A673 (cell line): ENCODE data around the gene RHOG. TPM values are rescaled to one million over a fixed set of nuclear protein-coding genes. Genes with fewer than 3 reads are reported as not detected.
"Not testable (repeated sequence)": the region's sequence is repeated elsewhere in the genome, so short reads cannot be mapped to it uniquely, and the experiment has no call there.

Source experiments
- BruUV-seq: library from RNA; stranded (reverse); fragments of 400-500 nt; replicated peaks from 2 replicates; lab custom pipeline; 2021; lab: Mats Ljungman, UMichigan
- CTCF ChIA-PET: fragments of 300-600 bp; sonication (Branson Sonifier 250); formaldehyde crosslinking; loops from one replicate; lab custom pipeline; 2022; ENCODE audit warnings: antibody characterized with exemption; lab: Charles Lee
- POLR2A ChIA-PET: fragments of 300-600 bp; sonication (Branson Sonifier 250); formaldehyde crosslinking; loops from one replicate; lab custom pipeline; 2022; ENCODE audit warnings: antibody characterized with exemption; ENCODE audit not compliant: low non-redundant PET; lab: Charles Lee
- DNase-seq: peaks from one replicate; pipeline ENCODE4 v3.0.0-alpha.2; 2015; ENCODE audit warnings: low spot score
- H3K27ac ChIP-seq: fragments of 200-600 bp; sonication (generic); 2 replicates; pipeline ENCODE4 v1.5.1; 2016; ENCODE audit warnings: mixed run types, low read depth, mild to moderate bottlenecking, mixed read lengths, antibody characterized with exemption, low read length; ENCODE audit not compliant: poor library complexity, severe bottlenecking
- H3K27me3 ChIP-seq: fragments of 200-600 bp; sonication (generic); replicated peaks from 2 replicates; pipeline ENCODE4 v1.6.1; 2017; ENCODE audit warnings: mixed run types, low read depth, mild to moderate bottlenecking, mixed read lengths, antibody characterized with exemption, low read length; ENCODE audit not compliant: insufficient read depth, poor library complexity
- H3K36me3 ChIP-seq: fragments of 200-600 bp; sonication (generic); 2 replicates; pipeline ENCODE4 v1.6.1; 2016; ENCODE audit warnings: mixed run types, mild to moderate bottlenecking, mixed read lengths, antibody characterized with exemption, low read length; ENCODE audit not compliant: insufficient read depth, poor library complexity, severe bottlenecking
- H3K4me1 ChIP-seq: fragments of 200-600 bp; sonication (generic); 2 replicates; pipeline ENCODE4 v1.6.1; 2017; ENCODE audit warnings: mixed run types, mild to moderate bottlenecking, mixed read lengths, antibody characterized with exemption, low read length; ENCODE audit not compliant: insufficient read depth, poor library complexity, severe bottlenecking
- H3K4me3 ChIP-seq: fragments of 200-600 bp; sonication (generic); 2 replicates; pipeline ENCODE4 v1.5.1; 2016; ENCODE audit warnings: low read depth, mixed run types, mild to moderate bottlenecking, mixed read lengths, low read length; ENCODE audit not compliant: poor library complexity, severe bottlenecking
- H3K9me3 ChIP-seq: fragments of 200-600 bp; sonication (generic); 2 replicates; pipeline ENCODE4 v1.6.1; 2016; ENCODE audit warnings: mixed run types, low read depth, mild to moderate bottlenecking, mixed read lengths, antibody characterized with exemption, low read length; ENCODE audit not compliant: poor library complexity, severe bottlenecking
- EZH2 ChIP-seq: fragments of 200-600 bp; sonication (generic); IDR thresholded peaks from 2 replicates; pipeline ENCODE4 v1.6.1; 2017; ENCODE audit warnings: borderline replicate concordance, low read depth, mild to moderate bottlenecking, mixed read lengths, antibody characterized with exemption, low read length; ENCODE audit not compliant: poor library complexity, severe bottlenecking
- intact Hi-C: fragments of 100-400 bp; cut with micrococcal nuclease; formaldehyde crosslinking; loops from one replicate; pipeline ENCODE4 v1.10.0; 2022; ENCODE audit not compliant: unreplicated experiment
- total RNA-seq: library from RNA; stranded (reverse); gene quantifications from 2 replicates; pipeline ENCODE4 v1.2.3, GENCODE V29; 2021
- TF ChIP-seq, protein P1 (sequence below): fragments of 300-800, 200-600 bp; sonication (generic); conservative IDR thresholded peaks from 2 replicates; pipeline ENCODE4 v1.5.1; 2017; ENCODE audit warnings: low read depth, mild to moderate bottlenecking, antibody characterized with exemption, low read length, moderate library complexity, mixed read lengths

RHOG gene
- total RNA-seq, 1 experiment from 2014 or later, result 33.9 TPM

DNA sequence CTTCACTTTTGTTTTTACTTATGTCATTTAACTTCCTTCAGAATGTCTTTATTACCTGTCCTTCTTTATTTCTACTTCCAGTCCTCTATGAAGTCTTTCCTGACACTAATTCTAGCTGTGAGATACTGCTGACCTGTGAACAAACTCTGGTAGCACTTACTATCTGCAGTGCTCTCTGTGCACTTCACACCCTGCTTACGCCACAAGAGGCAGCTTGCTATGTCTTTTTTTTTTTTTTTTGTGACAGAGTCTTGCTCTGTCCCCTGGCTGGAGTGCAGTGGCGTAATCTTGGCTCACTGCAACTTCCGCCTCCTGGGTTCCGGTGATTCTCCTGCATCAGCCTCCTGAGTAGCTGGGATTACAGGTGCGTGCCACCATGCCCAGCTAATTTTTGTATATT lies 25.4 kb upstream of the RHOG start:
- H3K4me1 ChIP-seq, result no peaks in the 10 kb centered on the region
- no TSS peak for BruUV-seq
- H3K27ac ChIP-seq, result no peak overlapping the region
- intact Hi-C loops, result no loop called here
- no peak overlapping the region for H3K4me3 ChIP-seq
- POLR2A ChIA-PET, result no interaction called here
- no peak for DNase-seq
- no peaks in the 10 kb centered on the region for H3K36me3 ChIP-seq
- no peaks in the 10 kb centered on the region for H3K27me3 ChIP-seq
- CTCF ChIA-PET, result interaction anchor here (1.2 kb wide), 1 partner anchor 11 kb away, joined by 6 read pairs; the partner anchor contains the start of gene STIM1
- TF ChIP-seq, protein P1, sequence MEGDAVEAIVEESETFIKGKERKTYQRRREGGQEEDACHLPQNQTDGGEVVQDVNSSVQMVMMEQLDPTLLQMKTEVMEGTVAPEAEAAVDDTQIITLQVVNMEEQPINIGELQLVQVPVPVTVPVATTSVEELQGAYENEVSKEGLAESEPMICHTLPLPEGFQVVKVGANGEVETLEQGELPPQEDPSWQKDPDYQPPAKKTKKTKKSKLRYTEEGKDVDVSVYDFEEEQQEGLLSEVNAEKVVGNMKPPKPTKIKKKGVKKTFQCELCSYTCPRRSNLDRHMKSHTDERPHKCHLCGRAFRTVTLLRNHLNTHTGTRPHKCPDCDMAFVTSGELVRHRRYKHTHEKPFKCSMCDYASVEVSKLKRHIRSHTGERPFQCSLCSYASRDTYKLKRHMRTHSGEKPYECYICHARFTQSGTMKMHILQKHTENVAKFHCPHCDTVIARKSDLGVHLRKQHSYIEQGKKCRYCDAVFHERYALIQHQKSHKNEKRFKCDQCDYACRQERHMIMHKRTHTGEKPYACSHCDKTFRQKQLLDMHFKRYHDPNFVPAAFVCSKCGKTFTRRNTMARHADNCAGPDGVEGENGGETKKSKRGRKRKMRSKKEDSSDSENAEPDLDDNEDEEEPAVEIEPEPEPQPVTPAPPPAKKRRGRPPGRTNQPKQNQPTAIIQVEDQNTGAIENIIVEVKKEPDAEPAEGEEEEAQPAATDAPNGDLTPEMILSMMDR, result no peak
- TF ChIP-seq EZH2, result no peak
- H3K9me3 ChIP-seq, result no peaks in the 10 kb centered on the region

DNA sequence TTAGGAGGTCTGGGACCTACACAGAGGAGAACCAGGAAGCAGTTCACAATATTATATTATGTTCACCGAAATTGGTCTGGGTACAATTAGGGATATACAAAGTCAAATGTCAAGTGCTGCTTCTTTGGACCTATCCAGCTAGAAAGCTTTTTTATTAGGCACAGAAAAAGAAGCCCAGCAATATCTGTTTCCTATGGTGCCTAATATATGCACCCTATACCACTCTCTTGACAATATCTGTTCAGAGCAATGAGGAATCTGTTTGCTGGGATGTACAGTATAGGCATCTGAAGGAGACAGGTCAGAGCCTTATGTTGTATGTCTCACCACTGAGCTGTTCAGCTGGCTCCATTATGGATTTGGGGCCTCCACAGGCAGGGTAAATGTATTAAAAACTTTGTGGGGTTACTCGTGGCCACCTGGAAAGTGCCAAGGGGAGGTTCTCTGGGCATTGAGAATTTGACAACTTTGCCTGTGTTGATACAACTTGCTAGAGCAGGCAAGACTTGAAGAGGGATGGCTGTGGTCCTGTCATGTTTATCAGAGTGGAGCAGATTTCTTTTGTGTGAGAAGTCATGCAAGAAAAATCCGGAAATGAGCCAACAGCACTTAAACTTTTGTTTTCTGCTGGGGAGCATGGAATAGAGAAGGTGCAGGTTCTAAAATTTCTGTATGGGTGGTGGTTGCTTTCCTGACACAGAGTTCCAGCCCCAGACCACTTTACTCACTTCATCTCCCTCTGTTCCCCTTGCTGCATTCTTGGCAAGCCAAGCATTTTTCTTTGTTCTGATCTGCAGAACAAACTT lies 24.8 kb upstream of the RHOG start:
- H3K4me1 ChIP-seq, result no peaks in the 10 kb centered on the region
- no peaks in the 10 kb centered on the region for H3K9me3 ChIP-seq
- BruUV-seq, result no TSS peak
- POLR2A ChIA-PET, result no interaction called here
- intact Hi-C loops, result no loop called here
- no peaks in the 10 kb centered on the region for H3K27me3 ChIP-seq
- no peaks in the 10 kb centered on the region for H3K36me3 ChIP-seq
- H3K27ac ChIP-seq, result no peak overlapping the region
- H3K4me3 ChIP-seq, result no peak overlapping the region
- CTCF ChIA-PET, result interaction anchor here (1.2 kb wide), 1 partner anchor 11 kb away, joined by 6 read pairs; the partner anchor contains the start of gene STIM1
- TF ChIP-seq, protein P1, result no peak
- TF ChIP-seq EZH2, result no peak
- DNase-seq, result no peak

DNA sequence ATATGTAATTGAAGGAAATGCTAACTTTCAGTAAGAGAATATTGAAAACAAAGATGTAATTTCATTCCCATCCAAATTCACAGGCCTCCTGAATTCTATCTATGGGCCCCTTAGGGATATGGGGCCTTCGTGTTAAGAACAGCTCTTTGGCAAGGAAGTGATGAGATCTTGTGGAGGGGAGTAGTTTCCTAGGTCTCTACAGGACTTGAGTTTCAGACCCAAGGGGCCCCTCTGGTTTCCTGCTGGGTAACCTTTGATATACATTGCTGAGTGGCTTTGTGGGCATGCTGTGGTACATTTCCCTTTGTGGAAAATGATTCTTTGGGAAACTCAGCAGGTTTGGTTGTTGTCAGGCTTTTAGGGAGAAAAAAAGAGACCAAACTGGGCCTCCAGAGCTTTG lies 20.9 kb upstream of the RHOG start:
- ChIA-PET POLR2A (no interaction called here), CTCF (no interaction called here)
- intact Hi-C loops, result no loop called here
- TF ChIP-seq, protein P1, result no peak
- no peak for TF ChIP-seq EZH2
- no peak overlapping the region for H3K4me3 ChIP-seq
- H3K9me3 ChIP-seq, result no peaks in the 10 kb centered on the region
- no TSS peak for BruUV-seq
- H3K27ac ChIP-seq, result no peak overlapping the region
- DNase-seq, result no peak
- H3K27me3 ChIP-seq, result no peaks in the 10 kb centered on the region
- no peaks in the 10 kb centered on the region for H3K36me3 ChIP-seq
- peaks cover 10% of the 10 kb centered on the region for H3K4me1 ChIP-seq

DNA sequence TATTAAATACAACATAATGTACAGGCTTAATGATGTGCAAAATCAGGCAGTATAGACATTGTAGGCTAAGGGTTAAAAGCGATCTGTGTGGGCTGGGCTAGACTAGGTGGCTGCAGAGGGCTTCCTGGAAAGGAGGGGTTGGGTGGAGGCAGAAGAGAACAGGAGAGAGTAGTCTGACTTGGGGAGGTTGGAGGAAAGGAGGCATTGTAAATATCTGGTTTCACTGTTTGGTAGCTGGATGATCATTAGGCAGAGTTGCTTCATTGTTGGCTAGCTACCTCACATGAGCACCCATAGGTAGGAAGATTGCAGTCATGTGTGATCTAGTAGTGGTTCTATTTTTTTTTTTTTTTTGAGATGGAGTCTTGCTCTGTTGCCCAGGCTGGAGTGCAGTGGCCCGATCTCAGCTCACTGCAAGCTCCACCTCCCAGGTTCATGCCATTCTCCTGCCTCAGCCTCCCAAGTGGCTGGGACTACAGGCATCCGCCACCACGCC lies 20.2 kb upstream of the RHOG start:
- H3K27me3 ChIP-seq, H3K36me3 ChIP-seq, POLR2A ChIA-PET, H3K27ac ChIP-seq, BruUV-seq, H3K9me3 ChIP-seq, CTCF ChIA-PET, intact Hi-C loops, DNase-seq, H3K4me3 ChIP-seq: not testable (repeated sequence)
- peaks cover 15% of the 10 kb centered on the region for H3K4me1 ChIP-seq
